Stimulated activated CD8-positive, alpha-beta memory T cell treated with anti-CD3 and anti-CD28 coated beads, Interleukin-4, amount 100 ng/mL, for 48 hours (primary cell): Measurements from ENCODE around the gene BMPR1A.
"Not testable (repeated sequence)": the region's sequence is repeated elsewhere in the genome, so short reads cannot be mapped to it uniquely, and the experiment has no call there.

ENCODE experiments used
- DNase-seq: peaks from one replicate; pipeline ENCODE4 v3.0.0-alpha.2; 2020

BMPR1A gene

DNA sequence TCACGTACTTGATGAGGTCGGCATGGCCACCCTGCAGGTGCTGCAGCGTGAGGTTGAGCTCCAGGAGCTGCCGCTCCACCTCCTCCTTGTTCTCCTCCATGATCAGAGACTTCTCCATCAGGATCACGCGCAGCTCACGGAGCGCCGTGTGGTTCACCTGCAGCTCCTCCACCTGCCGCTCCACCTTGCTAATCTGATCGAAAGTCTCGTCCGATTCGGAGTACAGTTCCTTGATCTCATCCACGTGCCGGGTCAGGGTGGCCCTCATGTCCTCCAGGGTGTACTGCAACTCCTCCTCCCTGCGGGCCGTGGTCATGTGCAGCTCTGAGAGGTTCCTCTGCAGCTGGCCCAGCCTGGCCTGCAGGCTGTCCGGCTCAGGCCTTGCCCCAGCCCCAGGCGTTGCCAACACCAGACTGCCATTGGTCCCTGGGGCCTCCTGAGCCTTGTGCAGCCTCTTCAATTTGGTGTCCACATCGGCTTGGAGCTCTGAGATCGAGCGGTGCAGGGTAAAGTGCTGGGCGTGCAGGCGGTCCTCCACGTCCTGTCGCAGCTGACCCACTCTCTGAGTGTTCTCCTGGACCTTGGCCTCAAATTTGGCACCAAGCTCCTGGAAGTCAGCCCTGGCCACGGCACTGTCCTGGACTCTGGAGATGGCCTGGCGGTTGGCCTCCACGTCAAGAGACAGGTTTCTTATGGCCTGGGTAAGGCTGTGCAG is 187.1 kb downstream of the BMPR1A start:
- no peak for DNase-seq

DNA sequence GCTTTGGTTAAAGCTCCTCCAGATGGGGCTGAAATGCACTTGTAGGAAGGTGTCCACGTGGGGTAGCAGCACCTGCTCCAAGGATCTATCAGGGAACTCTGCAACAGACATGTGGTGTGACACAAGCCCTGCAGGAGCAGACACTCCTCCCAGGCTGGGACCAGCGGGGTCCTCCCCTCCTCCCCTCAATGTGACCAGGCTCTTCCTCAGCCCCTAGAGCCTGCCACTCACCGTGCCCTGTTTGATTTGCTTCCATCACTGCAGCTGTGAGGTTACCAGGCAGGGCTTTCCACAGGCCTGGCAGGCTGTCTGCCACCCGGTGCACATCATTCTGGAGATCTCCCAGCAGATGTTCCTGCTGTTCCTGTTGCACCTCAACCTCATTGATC is 187.6 kb downstream of the BMPR1A start:
- DNase-seq: no peak

DNA sequence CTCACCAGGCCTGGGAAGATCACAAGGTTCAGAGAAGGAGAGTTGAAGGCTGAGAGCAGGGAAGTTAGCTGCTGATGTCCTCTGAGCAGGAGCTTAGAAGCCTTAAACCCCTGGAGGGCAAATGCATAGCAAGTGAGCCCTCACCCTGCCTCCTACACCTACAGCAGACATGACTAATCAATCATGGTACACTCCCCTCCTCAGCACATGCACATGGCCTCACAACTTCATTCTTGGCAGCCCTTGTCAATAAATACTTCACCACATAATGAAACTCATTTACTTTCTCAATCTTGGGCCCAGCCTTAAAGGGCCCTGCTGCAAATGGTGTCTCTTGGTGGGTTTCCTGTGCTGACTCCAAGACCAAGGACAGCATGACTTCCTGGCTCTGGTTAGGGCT is 188.1 kb downstream of the BMPR1A start:
- DNase-seq: no peak

DNA sequence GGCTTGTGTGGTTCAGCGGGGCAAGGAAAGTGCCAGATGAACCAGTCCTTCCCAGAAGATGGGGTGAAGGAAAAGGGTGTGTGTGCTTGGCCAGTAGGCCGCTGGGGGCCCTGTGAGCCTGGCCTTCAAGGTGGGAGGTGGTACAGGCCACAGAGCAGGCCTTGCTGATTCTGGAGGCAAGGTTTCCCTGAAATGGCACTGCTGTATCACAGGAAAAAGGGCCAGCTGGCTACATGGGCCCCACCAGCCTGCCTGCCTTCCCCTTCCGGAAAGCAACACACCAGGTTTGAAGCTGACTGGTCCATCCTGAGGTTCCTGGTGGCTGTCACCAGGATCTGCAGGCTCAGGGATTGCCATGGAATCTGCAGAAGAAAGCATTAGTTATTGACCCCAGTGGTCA is 188.5 kb downstream of the BMPR1A start:
- no peak for DNase-seq

DNA sequence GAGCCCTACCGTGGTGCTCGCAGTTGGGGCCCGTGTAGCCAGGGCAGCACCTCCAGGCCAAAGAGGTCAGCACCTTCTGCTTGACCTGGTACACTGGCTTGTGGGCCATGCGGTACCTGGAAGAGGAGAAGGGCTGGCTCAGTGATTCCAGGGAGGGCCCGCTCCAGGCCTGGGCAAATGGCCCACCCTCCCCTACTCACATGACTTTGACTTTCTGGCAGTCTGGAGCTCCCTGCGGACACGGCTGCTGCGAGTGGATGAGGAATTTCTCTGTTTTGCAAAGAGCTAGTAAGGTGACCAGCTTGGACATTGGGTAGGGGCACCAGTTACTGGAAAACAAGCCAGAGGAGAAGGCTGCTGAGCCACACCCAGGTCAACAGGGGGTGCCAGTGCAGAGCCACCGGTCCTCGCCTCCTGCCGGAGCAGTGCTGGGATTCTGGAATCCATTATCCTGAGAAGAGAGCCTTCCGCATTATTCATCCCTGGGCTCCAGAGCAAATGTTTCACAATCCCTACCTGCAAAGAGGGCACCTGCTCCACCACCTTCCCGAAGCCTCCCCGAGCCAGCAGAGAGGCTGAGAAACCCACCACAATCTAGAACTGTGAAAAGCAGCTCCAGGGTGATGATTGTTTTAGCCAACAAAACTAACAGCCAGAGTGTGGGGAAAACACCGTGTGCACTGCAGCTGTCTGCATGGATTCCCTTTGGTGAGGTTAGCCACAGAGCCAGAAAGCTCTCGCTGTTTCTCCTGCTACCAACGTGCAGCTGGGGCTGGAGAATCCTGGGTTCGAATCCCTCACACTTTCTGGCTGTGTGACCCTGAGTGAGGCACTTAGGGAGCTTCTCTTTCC is 189.2 kb downstream of the BMPR1A start:
- no peak for DNase-seq

DNA sequence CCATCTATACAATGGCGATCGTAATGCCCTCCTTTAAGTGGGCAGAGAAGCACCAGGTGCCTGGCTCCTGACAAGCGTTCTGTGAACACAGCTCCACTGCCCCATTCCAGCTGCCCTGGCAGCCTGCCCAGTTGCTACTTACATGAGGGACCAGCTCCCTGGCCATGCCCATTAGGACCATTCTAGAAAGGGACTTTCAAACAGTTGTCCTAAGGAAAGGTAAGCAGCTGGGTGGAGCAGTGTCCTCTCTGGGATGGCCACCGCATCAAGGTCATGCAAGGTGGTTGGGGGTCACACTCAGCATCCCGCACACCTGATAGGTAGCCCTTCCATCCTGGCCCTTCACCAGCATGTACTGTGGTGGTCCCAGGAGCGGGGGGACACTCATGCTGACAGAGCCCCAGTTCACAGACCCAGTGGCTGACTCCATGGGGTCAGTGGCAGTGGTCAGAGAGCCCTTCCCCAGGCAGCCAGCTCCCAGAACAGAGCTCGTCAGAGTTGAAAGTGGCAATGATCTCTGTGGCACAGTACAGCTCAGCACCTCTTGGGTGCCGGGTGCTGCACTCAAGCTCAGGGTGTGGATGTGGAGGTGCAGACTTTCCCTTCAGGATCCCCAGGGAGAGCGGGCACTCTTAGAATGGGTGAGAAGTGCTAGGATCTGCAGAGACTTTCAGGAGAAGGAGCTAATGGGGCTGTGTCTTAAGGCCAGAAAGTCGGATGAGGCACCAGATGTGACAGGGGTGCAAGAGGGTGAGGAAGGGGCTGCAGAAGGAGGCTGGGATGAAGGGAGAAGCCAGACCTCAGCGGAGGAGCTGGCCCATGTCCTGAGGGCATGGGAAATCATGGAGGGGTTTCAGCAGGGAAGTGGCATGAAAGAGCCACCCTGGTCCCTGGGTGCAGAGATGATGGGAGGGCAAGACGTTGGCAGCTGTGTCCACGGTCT is 190.1 kb downstream of the BMPR1A start:
- no peak for DNase-seq

DNA sequence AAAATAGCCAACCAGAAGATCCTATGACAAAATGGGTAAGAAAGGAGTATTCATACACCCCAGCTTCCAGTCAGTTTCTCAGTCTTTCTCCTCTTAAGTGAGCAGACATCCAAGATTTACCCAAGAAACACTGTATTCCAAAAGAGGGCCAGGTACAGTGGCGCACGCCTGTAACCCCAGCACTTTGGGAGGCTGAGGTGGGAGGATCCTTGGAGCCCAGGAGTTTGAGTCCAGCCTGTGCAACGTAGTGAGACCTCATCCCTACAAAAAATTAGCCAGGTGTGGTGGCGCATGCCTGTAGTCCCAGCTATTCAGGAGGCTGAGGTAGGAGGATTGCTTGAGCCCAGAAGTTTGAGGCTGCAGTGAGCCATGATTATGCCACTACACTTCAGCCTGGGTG is 191.4 kb downstream of the BMPR1A start:
- DNase-seq: not testable (repeated sequence)

DNA sequence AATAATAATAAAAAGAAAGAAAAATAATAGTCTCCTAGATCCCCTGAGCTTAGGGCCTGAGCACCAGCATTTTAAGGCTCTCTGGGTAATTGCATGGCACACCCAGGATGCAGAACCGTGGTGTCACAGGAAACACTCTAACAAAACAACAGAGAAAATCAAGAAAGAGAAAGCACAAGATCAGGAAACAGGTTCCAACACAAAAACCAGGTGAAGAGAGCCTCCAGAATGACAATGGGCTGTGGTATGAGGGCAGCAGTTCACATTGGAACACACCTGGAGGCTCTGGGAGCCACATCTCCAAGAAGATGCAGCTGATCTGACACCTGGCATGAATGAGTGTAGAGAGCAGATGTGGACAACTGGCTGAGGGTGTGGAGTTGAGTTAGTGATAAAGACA is 193.9 kb downstream of the BMPR1A start:
- DNase-seq: no peak

DNA sequence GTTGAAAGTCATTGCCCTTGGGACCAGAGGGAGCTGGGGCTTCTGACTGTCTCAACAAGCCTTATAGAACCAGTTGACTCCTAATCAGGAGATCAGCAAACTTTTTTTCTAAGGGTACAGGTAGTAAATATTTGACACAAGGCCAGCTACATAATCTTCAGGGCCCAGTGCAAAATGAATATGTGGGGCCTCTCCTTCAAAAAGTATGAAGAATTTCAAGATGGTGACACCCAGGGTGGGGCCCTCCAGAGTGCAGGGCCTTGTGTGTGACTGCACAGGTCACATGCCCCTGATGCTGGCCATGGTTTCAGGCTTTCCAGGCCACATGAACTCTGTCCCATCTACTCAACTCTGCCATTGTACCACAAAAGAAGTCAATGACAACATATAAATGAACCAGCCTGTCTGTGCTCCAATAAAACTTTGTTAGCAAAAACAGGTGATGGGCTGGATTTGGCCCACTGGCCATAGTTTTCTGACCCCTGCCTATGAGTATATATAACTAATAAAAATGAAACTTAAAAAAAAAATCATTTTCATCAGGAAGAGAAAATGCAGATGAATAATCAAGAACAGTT is 194.9 kb downstream of the BMPR1A start:
- no peak for DNase-seq

DNA sequence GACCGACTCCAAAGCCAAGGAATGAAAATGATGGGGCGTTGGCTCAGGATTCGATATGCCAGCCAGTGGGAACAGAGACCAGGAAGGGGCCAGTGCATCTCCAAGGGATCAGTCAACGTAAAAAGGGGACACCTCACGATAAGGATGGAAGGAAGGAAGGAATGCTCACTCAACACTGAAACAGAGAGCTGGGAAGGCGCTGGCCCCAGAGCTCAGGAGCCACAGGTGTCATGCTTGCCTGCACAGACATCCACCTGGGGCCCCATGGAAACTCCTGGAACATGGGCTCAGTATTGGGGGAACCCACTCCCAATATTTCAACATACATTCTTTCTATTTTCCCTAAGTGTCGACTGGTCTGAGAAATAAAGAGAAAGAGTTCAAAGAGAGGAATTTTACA is 195.7 kb downstream of the BMPR1A start:
- DNase-seq: no peak

DNA sequence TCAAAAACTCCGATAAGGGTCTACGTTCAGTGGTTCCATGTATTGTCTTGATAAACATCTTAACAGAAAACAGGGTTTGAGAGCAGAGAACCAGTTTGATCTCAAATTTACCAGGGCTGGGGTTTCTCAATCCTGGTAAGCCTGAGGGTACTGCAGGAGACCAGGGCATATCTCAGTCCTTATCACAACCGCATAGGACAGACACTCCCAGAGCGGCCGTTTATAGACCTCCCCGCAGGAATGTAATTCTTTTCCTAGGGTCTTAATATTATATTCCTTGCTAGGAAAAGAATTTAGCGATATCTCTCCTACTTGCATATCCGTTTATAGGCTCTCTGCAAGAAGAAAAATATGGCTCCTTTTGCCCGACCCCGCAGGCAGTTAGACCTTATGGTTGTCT is 196.3 kb downstream of the BMPR1A start:
- not testable (repeated sequence) for DNase-seq

DNA sequence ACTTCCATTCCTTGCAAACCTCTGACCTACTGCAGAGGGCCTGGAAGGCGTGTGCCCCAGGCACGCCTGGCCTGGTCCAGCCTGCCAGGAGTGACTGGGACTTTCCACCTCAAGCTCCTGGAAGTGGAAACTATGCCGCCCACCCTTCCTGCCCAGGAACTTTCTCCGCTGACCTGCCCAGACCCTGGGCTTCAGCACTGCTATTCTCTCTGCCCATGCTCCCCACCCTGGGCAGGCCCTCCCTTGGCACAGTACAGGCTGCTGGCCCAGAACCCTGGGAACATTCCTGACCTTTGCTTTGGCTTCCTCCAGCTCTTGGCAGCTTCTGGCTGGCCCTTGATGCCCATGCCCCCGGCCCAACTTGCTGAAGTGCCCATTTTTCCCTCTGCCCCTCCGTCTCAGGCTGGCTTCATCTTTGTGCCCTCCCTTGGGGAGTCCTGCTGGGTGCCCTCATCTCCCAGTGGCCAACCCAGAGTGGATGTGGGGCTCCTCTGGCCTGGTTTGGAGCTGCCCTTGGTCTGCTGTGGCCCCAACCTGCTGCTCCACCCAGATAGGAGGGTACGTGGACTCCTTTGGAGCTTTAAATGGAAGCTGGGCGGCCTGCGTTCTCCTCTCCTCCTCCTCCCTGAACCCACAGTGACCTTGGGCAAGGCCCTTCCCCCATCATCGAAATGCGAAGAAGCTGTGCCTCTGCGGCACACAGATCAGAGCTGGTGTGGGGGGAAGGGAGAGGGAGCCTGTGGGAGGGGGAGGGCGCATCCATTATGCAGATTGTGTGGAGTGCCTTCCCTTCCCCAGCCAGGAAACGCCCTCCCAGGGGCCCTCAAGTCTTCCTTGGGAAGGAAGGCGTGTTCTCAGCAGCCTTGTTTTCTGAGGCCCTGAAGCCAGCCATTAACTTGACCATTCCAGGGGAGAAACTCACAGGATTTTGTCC is 197.6 kb downstream of the BMPR1A start:
- no peak for DNase-seq

DNA sequence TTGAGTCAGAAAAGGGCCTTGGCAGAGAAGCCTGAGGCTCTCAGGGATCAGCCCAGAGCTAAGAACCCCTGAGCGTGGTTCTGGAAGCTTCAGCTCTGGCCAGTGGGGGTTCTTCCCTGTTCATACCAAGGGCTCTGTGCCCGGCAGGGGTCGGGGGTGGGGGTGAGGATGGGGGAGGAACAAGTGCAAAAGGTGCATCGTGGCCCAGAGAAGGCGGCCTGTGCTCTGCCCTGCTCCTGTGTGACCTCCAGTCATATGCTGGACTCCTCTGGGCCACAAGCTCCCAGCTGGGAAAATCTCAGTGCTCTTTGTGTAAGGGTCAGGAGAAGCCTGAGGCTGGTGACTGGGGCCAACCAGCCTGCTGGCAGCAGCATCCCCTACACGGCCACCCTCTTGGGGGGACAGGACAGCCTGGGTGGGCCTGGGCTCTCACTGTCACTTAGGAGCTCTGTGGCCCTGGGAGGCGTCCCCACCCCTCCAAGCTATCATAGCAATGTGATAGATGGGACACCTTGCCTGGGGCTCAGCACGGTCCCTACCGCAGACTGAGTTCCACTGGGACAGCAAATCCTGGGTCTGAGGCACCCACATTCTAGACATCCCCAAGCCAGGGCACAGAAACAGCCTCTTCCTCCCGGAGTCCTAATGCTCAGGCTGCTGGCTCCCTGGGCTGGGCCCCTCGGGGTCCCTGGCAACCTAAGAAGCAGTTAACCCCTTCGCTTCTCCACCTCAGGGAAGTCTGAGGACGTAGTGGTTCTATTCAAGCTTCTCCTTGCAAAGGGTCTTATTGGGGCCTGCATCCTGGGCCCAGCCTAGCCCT is 198.5 kb downstream of the BMPR1A start:
- DNase-seq: no peak

DNA sequence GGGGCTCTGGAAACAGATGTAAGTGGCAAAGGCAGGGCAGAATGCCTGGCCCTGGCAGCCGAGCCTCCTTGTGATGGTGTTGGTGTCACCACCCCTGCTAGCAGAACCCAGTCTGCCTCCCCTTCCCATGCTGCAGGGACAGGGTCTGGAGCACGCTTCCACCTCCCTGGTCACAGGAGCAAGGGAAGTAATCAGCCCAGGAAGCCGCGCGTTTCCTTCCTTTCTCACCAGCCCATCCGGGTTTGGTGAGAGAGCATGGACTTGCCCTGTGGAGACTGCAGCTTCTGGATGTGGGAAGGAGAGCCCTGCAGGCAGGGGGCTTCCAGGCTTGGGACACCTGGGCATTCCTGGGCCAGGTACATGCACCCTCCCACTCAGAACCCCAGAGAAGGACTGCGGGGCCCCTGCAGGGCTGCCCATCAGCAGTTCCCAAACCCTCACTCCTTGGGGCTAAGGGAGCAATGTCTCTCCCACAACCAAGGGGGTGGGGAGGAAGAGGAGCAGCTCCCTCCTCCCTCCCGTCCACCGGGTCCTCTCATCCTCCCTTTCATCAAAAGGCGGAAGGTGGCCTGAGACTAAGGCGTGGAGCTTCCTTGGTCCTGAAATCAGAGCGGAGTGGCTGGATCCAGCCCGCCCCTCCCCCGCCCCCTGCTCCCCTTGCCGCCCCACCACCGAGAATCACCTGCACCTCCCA is 199.2 kb downstream of the BMPR1A start:
- DNase-seq: no peak

DNA sequence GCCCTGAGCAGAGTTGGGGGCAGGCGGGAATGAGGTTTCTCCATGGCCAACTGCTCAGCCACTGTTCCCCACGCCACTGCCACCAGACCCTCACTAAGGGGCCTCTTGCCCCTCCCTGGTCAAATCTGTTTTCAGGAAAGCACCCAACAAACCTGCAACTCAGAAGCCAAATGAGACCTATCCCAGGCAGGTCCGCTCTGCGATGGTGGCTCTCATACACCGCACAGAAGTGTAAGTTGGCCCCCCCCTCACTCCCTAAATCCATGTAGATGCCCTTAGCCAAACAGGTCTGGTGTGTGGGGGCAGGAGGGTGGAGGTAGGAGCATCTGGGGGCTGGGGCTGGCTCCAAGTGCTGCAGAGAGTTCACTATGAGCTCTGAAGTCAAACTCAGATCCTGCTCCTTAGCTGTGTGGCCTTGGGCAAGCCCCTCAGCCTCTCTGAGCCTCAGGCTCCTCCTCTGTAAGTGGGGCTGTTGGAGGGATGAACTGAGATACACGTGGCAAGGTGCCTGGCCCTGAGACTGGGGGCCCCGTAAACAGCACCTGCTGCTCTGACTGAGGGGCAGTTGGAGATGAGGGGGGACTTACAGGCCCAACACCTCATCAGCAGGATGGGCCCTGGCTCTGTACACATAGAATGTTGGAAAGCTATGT is 199.9 kb downstream of the BMPR1A start:
- no peak for DNase-seq

DNA sequence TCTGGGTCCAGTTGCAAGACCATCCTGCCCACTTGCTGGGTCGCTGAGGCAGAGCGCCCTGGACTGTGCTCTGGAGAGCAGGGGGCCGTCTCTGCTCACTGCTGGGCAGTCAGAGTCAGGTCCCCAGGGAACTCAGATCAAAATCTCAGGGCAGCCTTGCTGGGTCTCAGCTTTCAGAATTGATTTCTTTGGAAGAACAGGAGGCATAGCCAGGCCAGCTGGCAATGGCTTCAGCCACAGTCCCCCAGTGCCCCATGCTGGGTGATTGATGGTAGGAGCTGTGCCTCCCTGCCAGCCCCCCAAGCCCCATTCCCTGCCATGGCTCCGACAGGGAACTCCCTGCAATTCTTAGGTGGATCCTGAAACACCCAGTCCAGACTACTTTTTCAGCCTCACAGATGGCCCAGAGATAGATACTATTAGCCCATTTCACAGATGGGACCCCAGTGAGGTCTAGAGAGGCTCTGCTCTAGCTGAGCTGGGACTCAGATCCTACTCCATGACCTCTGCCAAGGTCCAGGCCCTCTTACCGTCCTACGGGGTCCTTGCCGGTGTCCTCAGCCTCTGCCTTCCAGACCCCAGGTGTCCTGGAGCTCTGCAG is 200.5 kb downstream of the BMPR1A start:
- DNase-seq: no peak

DNA sequence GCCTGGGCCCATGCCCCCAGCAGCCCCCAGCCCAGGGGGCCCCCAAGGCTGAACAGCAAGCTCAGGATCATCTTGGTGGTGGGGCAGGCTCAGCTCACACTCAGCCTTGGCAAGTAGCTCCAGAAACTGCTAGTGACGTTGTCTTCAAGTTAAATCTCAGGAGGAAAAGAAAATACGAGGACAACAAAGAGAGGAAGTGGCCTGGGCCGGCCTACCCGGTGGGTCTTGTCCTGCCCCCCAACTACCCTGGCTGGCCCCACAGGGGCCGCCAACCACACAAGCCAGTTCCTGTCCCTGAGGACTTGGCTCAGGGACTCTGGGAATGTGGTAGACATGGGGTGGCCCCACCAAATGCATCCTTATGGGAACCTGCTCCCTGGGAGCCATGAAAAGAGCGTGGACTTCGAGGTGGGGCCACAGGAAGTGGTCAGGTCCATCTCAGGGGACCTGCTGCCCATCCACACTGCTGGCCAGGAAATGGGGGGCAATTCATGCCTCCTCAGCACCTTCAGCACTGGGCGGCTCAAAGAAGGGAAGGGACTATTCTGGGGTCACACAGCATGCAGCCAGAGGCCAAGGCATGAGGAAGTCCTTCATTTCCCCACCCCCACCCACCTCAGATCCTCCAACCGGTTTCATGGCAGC is 201.2 kb downstream of the BMPR1A start, which contains the start of gene MMRN2:
TSS of gene MMRN2 (minus strand) at position 145 of the 645 bp plus-strand sequence. CDS start at position 71, 74 bp downstream.
- no peak for DNase-seq

DNA sequence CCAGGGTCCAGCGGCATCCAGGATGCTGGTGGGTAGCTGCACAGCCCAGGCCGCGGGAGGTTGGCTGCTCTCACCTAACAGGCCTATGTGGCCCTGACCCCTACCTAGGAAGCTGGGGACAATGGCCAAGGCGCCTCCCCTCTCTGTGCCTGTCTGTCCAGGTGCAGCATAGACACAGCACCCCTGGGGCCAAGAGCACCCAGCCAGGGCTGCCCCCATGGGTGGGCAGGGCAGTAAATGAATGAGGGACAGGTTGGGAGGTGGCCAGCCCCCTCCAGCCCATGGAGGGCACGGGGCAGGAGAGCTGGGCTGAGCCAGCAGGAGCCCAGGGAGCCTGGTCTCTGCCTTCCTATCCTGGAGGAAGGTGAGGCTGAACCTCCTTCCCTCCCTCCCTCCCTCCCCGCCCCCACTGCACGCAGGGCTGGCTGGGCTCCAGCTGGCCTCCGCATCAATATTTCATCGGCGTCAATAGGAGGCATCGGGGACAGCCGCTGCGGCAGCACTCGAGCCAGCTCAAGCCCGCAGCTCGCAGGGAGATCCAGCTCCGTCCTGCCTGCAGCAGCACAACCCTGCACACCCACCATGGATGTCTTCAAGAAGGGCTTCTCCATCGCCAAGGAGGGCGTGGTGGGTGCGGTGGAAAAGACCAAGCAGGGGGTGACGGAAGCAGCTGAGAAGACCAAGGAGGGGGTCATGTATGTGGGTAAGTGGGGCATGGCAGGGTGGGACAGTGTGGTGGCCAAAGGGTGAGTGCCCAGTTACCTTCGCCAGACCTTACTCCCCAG is 201.9 kb downstream of the BMPR1A start, which contains the start of gene SNCG:
TSS of gene SNCG (plus strand) at position 484 of the 785 bp plus-strand sequence. CDS start at position 583, 99 bp downstream.
- DNase-seq: no peak
